HEK293 (cell line): ENCODE results near the gene RNF10.

Source experiments
- CTCF ChIA-PET: fragments of 350-600 bp; formaldehyde crosslinking; extraction: SDS; loops from one replicate; lab custom pipeline; 2021; ENCODE audit warnings: antibody characterized with exemption; lab: Yijun Ruan, JAX
- POLR2A ChIA-PET: fragments of 300-600 bp; formaldehyde crosslinking; extraction: SDS; loops from one replicate; lab custom pipeline; 2020; ENCODE audit warnings: antibody characterized with exemption, inconsistent platforms; lab: Yijun Ruan, JAX
- H3K27ac ChIP-seq: fragments of 200-500 bp; sonication (Bioruptor generic); 2 replicates; pipeline ENCODE4 v1.5.1; 2014; ENCODE audit warnings: low read depth, low read length, control low read depth, inconsistent platforms; ENCODE audit errors: extremely low read depth
- H3K36me3 ChIP-seq, 2 experiments: fragments of 200-500 bp in 1 of 2; sonication (Bioruptor generic) in 1 of 2; 1 replicate in 1 of 2; 2 replicates in 1 of 2; pipeline ENCODE4 v1.5.1; 2014 to 2017; ENCODE audit warnings: inconsistent platforms in 2 of 2, low read length in 2 of 2; ENCODE audit not compliant: control insufficient read depth in 2 of 2, insufficient read depth in 1 of 2
- H3K4me1 ChIP-seq: fragments of 200-500 bp; sonication (Bioruptor generic); 2 replicates; pipeline ENCODE4 v1.5.1; 2014; ENCODE audit warnings: mild to moderate bottlenecking, low read length, inconsistent platforms; ENCODE audit not compliant: control insufficient read depth, insufficient read depth
- H3K4me3 ChIP-seq: 2 replicates; pipeline ENCODE4 v1.5.1; 2011; ENCODE audit warnings: low read depth, mild to moderate bottlenecking, control low read depth, low read length, moderate library complexity
- H3K9me3 ChIP-seq: fragments of 200-500 bp; sonication (Bioruptor generic); 2 replicates; pipeline ENCODE4 v1.5.1; 2014; ENCODE audit warnings: low read depth, low read length, inconsistent platforms; ENCODE audit not compliant: control insufficient read depth, insufficient read depth
- GLIS1 ChIP-seq: fragments of 450-650 bp; formaldehyde crosslinking; IDR thresholded peaks from 2 replicates; pipeline ENCODE4 v1.5.1; 2016; ENCODE audit warnings: missing biosample characterization, missing genetic modification characterization
- IKZF3 ChIP-seq: fragments of 450-650 bp; IDR thresholded peaks from 2 replicates; pipeline ENCODE4 v1.5.0; 2018; ENCODE audit warnings: missing biosample characterization, mild to moderate bottlenecking, missing genetic modification characterization, moderate library complexity
- KLF16 ChIP-seq: fragments of 450-650 bp; formaldehyde crosslinking; IDR thresholded peaks from 2 replicates; pipeline ENCODE4 v1.5.1; 2017; ENCODE audit warnings: missing biosample characterization, missing genetic modification characterization
- MYNN ChIP-seq: fragments of 450-650 bp; formaldehyde crosslinking; IDR thresholded peaks from 2 replicates; pipeline ENCODE4 v1.5.1; 2016; ENCODE audit warnings: missing biosample characterization, missing genetic modification characterization, borderline replicate concordance
- OSR2 ChIP-seq: fragments of 450-650 bp; formaldehyde crosslinking; IDR thresholded peaks from 2 replicates; pipeline ENCODE4 v1.5.1; 2016; ENCODE audit warnings: missing biosample characterization, missing genetic modification characterization
- PRDM1 ChIP-seq: fragments of 450-650 bp; formaldehyde crosslinking; IDR thresholded peaks from 2 replicates; pipeline ENCODE4; 2016; ENCODE audit warnings: missing biosample characterization, missing genetic modification characterization
- PRDM6 ChIP-seq: fragments of 450-650 bp; formaldehyde crosslinking; IDR thresholded peaks from 2 replicates; pipeline ENCODE4 v1.5.1; 2017; ENCODE audit warnings: missing biosample characterization, missing genetic modification characterization
- YY2 ChIP-seq: fragments of 450-650 bp; formaldehyde crosslinking; IDR thresholded peaks from 2 replicates; pipeline ENCODE4 v1.5.1; 2016; ENCODE audit warnings: missing biosample characterization, missing genetic modification characterization
- ZEB2 ChIP-seq: fragments of 450-650 bp; formaldehyde crosslinking; IDR thresholded peaks from 2 replicates; pipeline ENCODE4 v1.5.1; 2016; ENCODE audit warnings: missing biosample characterization, missing genetic modification characterization
- ZNF10 ChIP-seq: fragments of 450-650 bp; formaldehyde crosslinking; IDR thresholded peaks from 2 replicates; pipeline ENCODE4 v1.5.1; 2017; ENCODE audit warnings: missing biosample characterization, missing genetic modification characterization
- ZNF280C ChIP-seq: fragments of 450-650 bp; formaldehyde crosslinking; IDR thresholded peaks from 2 replicates; pipeline ENCODE4 v1.5.1; 2016; ENCODE audit warnings: missing biosample characterization, missing genetic modification characterization
- ZNF341 ChIP-seq: fragments of 450-650 bp; formaldehyde crosslinking; IDR thresholded peaks from 2 replicates; pipeline ENCODE4; 2016; ENCODE audit warnings: low read depth, missing biosample characterization, missing genetic modification characterization
- ZNF426 ChIP-seq: fragments of 450-650 bp; formaldehyde crosslinking; IDR thresholded peaks from 2 replicates; pipeline ENCODE4 v1.5.1; 2017; ENCODE audit warnings: missing biosample characterization, missing genetic modification characterization, mild to moderate bottlenecking, inconsistent platforms, moderate library complexity
- ZNF596 ChIP-seq: fragments of 450-650 bp; IDR thresholded peaks from 2 replicates; pipeline ENCODE4 v1.5.0; 2018; ENCODE audit warnings: missing biosample characterization, mild to moderate bottlenecking, missing genetic modification characterization, moderate library complexity
- ZNF600 ChIP-seq: fragments of 450-650 bp; formaldehyde crosslinking; IDR thresholded peaks from 2 replicates; pipeline ENCODE4 v1.5.1; 2016; ENCODE audit warnings: missing biosample characterization, missing genetic modification characterization
- ZNF658 ChIP-seq: fragments of 450-650 bp; formaldehyde crosslinking; IDR thresholded peaks from 2 replicates; pipeline ENCODE4; 2016; ENCODE audit warnings: missing biosample characterization, missing genetic modification characterization
- ZSCAN30 ChIP-seq: fragments of 450-650 bp; IDR thresholded peaks from 2 replicates; pipeline ENCODE4 v1.5.1; 2018; ENCODE audit warnings: missing biosample characterization, mild to moderate bottlenecking, missing genetic modification characterization, moderate library complexity
- ZXDB ChIP-seq: fragments of 450-650 bp; formaldehyde crosslinking; IDR thresholded peaks from 2 replicates; pipeline ENCODE4 v1.5.1; 2016; ENCODE audit warnings: missing biosample characterization, missing genetic modification characterization

RNF10 gene

GRCh38 chr12:120536064-120536791 lies 2.1 kb downstream of the RNF10 start (continued):
- TF ChIP-seq ZNF426 (no peak), YY2 (no peak), ZNF658 (no peak), ZNF10 (tag by site-specific recombination) (no peak), ZEB2 (tag by site-specific recombination) (no peak)

GRCh38 chr12:120537856-120538220 lies 3.7 kb downstream of the RNF10 start:
- Histone ChIP-seq H3K27ac (peak overlapping the region; percentile 18; the same call in 1 of the 2 replicates), H3K36me3 (peaks cover 19 to 65% of the 10 kb centered on the region in 2 experiments; a peak in 2 of 3 replicates), H3K4me3 (no peak overlapping the region), H3K4me1 (peaks cover 18% of the 10 kb centered on the region), H3K9me3 (no peaks in the 10 kb centered on the region)
- POLR2A ChIA-PET, result interaction anchor here (0.8 to 2.0 kb wide), 4 partner anchors 42 to 63 kb away, joined by 3 to 5 read pairs (median 4); partner anchors contain the start of genes DYNLL1 and POP5
- TF ChIP-seq PRDM6, result peak; percentile 28; the same call in 1 of the 2 replicates
- TF ChIP-seq ZNF280C, result no peak
- CTCF ChIA-PET, result interaction anchor here (0.6 kb wide), 1 partner anchor 10 kb away, joined by 4 read pairs; no protein-coding TSS in a partner anchor

- peaks cover 19 to 68% of the 10 kb centered on the region in 2 experiments; a peak in 2 of 3 replicates for H3K36me3 ChIP-seq
- H3K9me3 ChIP-seq, result no peaks in the 10 kb centered on the region
- TF ChIP-seq PRDM1 (tag by site-specific recombination) (peak; percentile 68), IKZF3 (tag by site-specific recombination) (peak; percentile 24; the same call in 1 of the 2 replicates), KLF16 (tag by site-specific recombination) (no peak), ZSCAN30 (peak; percentile 37; the same call in 1 of the 2 replicates), ZXDB (no peak), OSR2 (tag by site-specific recombination) (peak; percentile 21; the same call in 1 of the 2 replicates), ZNF600 (tag by site-specific recombination) (peak; percentile 44; the same call in 1 of the 2 replicates), ZNF341 (tag by site-specific recombination) (peak; percentile 77), YY2 (no peak), MYNN (tag by site-specific recombination) (no peak), ZNF596 (tag by site-specific recombination) (0 out of 2 replicates have a peak, but pooled peaks have one; percentile 41), PRDM6 (peak; percentile 91), GLIS1 (peak; percentile 44; the same call in 1 of the 2 replicates)
- H3K4me1 ChIP-seq, result peaks cover 18% of the 10 kb centered on the region
- ChIA-PET POLR2A (interaction anchor here (0.8 to 2.0 kb wide), 4 partner anchors 42 to 64 kb away, joined by 3 to 5 read pairs (median 4); partner anchors contain the start of genes DYNLL1 and POP5), CTCF (interaction anchor here (0.5 to 1.1 kb wide), 4 partner anchors 11 to 222 kb away, joined by 3 to 4 read pairs (median 4); no protein-coding TSS in a partner anchor)
- H3K4me3 ChIP-seq, result no peak overlapping the region
- peak overlapping the region; percentile 34 for H3K27ac ChIP-seq
Measured at GRCh38 chr12:120538281-120539156, 4.4 kb downstream of the RNF10 start.
